Iris pigment epithelial cell (primary cell): ENCODE data around the gene OR2H2.

Experiments
- DNase-seq: peaks from one replicate; pipeline ENCODE4 v3.0.0-alpha.2; 2011; ENCODE audit warnings: low read depth

The OR2H2 gene

GRCh38 chr6:29591677-29592076, 6.8 kb downstream of the OR2H2 start:
- no peak for DNase-seq

- DNase-seq: no peak
Measured at GRCh38 chr6:29593199-29593855, 8.4 kb downstream of the OR2H2 start.

GRCh38 chr6:29596381-29596900, 11.5 kb downstream of the OR2H2 start:
- DNase-seq: no peak

- DNase-seq: no peak
Measured at GRCh38 chr6:29597184-29597583, 12.3 kb downstream of the OR2H2 start.

GRCh38 chr6:29598172-29598747, 13.3 kb downstream of the OR2H2 start:
- DNase-seq: no peak

GRCh38 chr6:29602564-29603361, 17.8 kb downstream of the OR2H2 start:
- peak; percentile 37 for DNase-seq

- DNase-seq: no peak
Measured at GRCh38 chr6:29603456-29603855, 18.5 kb downstream of the OR2H2 start.

- DNase-seq: no peak
Measured at GRCh38 chr6:29603930-29604329, 19.0 kb downstream of the OR2H2 start.

- DNase-seq: no peak
Measured at GRCh38 chr6:29608131-29608530, 23.2 kb downstream of the OR2H2 start.

- no peak for DNase-seq
Measured at GRCh38 chr6:29610540-29610939, 25.6 kb downstream of the OR2H2 start.

- DNase-seq: no peak
Measured at GRCh38 chr6:29611426-29611825, 26.5 kb downstream of the OR2H2 start.

GRCh38 chr6:29617782-29618554, 33.0 kb downstream of the OR2H2 start:
- no peak for DNase-seq

- DNase-seq: no peak
Measured at GRCh38 chr6:29619578-29620160, 34.7 kb downstream of the OR2H2 start.

- no peak for DNase-seq
Measured at GRCh38 chr6:29620630-29621029, 35.7 kb downstream of the OR2H2 start.

GRCh38 chr6:29624520-29624961, 39.6 kb downstream of the OR2H2 start:
- DNase-seq: no peak

GRCh38 chr6:29625337-29625930, 40.5 kb downstream of the OR2H2 start:
- no peak for DNase-seq

GRCh38 chr6:29626948-29627754, 42.2 kb downstream of the OR2H2 start:
- no peak for DNase-seq

GRCh38 chr6:29627755-29628418, 43.0 kb downstream of the OR2H2 start:
- peak; percentile 80 for DNase-seq

GRCh38 chr6:29628419-29629281, 43.7 kb downstream of the OR2H2 start:
- DNase-seq: peak; percentile 77
